ENCODE data around the gene C4orf17.

Gene C4orf17

DNA sequence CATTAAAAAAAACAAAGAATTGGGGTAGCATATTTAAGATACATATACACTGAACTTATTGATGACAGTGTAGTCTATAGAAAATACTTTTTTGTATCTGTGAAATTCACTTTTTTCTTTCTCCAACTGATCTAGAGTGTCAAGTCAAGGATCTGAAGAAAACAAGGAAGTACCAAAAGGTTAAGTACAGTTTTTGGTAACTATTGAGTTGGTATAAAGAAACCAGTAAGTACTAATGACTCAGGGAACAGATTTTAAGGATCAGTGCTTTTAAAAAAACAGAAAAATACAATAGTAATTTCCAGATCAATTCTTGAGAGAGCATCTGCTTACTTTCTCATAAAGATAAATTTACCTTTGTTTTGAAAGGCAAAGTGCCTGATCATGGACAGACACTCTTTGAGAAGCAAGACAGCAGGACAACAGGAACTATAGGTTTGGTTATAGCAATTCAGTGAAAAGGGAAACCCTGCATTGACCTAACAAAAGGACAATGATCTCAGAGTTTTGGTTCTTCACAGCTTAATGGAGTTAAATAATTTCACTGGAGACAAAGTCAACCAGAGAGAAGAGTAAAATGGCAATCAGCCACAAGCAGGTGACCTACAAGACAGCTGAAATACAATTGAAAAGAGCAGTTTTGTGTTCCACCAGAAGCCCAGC, 29.6 kb downstream of the C4orf17 start:
- DNase-seq, result no peak

DNA sequence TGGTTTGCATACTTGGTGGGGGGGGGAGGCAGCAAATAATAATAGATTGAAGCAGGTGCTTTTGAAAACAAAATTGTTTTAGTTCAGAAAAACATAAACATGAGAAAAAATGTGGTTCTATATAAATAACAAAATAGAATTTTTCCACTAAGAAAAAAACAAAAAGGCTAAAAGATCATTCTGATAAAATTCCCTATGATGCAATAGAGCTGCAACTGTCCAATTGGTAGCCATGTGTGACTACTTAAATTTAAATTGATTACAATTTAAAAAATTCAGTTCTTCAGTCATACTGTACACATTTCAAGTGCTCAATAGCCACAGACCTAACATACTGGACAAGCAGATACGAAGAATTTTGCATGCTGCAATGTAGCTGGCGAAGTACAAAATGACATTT, 42.1 kb downstream of the C4orf17 start:
- no peak for DNase-seq

DNA sequence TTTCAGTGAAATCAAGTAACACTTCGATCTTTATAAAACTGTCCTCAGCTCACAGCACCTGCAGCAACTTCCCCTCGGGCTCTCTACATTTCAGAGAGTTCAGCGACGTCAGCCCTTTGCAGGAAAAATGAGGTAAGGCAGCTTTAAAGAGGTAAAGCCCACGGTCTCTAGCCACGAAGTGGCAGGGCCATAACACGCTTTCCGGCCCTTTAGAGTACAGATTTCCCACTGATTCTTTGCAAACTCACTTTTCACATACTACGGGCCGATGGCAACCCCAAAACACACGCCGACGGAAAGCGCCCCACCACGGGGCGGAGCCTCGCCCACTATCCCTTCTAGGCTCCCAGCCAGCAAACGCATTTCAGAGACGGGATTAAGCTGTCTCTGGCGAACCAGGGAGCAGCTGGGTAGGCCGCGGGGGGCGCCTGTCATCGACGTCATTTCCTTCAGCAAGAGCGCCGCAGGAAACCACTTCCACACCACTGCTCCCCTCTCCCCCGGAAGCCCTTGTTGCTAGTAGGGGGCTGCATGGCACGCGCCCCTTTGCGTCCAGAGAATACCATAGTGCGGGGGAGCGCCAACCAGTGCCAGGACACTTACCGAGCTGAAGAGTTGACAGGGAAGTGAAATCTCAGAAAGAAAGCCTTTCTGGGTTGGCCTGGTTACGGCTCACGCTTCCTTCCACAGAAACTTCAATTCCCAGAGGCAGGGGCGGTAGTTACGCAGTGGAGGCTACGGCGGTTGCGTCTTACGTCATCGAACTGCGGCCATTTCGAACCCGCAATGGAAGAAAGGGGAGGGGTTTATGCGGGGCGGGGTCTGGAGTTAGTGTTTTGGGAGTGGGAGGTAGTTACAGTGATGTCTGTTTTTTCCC, 52.7 kb downstream of the C4orf17 start, which contains the start of gene TRMT10A:
Gene TRMT10A (minus strand): TSS at position 730 of the 877 bp plus-strand sequence. CDS start 4,701 bp downstream, outside the sequence.
- peak; percentile 97 for DNase-seq

DNA sequence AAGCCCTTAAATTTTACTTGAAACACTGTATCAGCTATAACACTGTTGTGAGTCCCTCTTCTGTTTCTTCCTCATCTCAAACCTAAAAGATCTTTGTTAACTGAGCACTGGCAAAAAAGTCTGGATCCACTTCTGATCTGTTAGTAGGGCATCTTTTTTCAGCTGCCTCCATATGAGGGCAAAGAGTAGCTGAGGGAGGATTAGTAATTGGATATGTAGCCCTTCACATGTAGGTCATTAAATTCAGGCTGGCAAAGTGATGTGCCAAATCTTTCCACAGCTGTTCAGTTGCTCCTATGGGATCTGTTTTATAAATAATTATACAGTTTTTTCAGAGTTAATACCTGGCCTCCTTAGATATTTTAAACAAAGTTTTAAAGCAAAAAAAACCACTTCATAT, 54.1 kb downstream of the C4orf17 start:
- no peak for DNase-seq

DNA sequence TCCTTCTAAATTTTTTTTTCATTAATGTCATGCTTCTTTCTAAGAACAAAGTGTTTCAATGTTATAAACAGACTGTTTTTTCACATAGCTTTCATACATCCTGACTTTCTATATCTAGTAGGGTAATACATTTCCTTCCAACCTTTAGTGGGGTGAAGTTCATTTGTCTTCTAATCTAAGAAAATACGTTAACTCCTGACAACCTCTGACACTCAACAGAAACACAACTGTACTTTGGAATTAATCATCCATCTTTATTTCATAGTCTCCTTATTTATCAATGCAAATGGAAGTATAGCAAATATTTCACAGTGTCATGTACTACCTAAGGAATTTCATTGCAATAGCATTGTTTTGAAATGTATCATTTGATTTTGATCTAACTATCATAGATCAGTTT, 61.1 kb downstream of the C4orf17 start:
- no peak for DNase-seq

DNA sequence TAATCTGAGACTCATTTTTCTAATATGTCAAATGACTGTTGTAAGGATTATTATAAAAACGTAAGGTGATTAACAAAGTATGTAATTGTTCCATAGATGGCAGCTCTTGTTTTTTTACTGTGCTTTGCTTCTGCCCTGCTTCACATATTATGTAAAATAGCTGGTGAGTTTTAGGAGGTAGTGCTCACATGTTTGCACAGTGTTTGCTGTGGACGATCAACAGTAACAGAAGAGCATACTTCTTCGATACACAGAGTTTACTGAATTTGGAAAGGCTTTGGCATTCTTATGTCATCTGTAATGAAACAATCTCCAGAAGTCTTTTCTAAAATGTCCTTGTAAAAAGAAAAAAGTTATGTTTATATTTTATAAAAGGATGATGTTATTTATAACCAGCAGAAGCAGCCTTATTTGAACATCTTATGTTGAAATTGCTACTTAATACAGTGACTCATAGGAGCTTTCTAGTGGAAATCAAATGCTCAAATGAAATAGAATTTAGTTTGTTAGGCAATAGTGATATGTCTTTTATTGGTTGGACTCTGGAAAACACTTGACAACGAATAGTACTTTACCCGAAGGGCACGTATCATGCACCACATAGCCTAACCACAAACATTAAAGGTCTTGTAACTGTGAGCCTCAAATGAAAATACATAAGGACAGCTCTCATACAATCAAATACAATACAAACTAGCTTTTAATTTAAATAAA, 61.9 kb downstream of the C4orf17 start:
- DNase-seq, result no peak

DNA sequence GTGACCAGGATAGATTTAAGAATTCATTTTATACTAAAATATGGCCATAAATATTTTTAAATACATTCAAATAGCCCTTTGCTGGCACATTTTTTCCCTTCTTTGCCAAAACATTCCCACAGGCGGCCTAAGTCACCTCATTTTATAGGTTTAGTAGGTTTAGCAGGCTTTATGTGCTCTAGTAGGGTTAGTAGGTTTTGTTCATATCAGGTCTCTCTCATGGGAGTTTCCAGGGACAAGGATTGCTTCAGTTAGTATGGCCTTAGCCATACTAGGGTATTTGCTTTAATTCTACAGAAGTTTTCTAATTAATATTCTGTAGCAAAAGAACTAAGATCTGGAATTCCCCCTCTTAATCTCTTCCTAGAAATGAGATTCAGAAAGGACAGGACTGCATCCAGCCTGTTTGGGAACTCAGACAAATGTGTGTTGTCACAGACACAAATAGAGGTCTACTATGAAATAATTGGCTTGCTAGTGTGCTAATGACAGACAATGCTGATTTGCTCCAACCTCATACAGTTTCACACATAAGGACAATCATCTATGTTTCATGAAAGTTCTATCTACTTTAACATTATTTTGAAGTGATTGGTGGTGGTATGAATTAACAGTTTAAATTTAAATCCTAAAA, 63.0 kb downstream of the C4orf17 start:
- no peak for DNase-seq

DNA sequence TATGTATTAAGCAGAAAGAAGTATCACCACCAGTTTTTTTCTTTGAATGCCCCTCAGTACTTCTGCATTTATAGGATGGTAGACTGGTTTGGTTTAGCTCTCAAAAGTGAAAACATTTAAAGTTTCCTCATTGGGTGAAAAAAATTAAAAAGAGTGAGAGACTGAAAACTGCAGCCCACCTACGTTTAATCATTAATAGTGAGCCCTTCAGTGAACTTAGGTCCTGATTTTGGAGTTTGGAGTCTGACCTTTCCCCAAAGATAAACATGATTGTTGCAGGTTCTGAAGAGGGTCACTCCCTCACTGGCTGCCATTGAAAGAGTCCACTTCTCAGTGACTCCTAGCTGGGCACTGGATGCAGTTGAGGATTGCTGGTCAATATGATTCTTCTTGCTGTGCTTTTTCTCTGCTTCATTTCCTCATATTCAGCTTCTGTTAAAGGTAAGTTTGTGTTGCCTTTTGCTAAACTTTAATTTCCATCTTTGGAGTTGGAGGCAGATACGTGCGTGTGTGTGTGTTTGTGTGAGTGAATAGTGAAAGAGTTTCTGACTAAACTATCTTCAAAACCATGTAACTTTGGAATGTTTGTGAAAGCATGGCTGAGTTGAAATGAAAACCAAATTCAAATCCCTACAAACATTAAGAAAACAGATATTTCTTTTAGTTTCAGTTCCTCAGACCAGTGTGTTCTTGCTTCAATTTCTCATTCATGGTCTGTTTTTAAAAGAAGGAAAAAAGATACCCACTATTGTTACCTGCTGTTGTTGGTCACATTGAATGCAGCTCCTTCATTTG, 63.9 kb downstream of the C4orf17 start, which contains the start of gene MTTP:
Gene MTTP (plus strand): TSS at position 295 of the 795 bp plus-strand sequence. CDS start 86 bp downstream, at position 381.
- DNase-seq, result no peak

DNA sequence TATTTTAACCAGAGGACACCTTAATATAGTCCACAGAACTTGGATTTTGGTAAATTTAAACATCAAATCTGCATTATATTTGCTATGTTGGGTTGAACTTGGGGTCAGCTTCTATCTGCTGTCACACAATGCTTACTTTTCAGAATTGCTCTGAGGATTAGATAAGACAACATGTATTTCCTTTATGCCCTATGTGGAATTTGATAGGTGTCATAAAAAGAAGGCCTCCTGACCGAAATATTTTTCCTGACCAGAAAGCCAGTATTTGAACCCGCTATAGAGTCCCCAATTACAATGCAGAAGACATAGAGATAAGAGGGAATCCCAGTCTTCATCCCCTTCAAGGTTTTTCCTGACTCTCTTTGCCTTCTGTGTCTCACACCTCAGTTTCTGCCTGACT, 67.9 kb downstream of the C4orf17 start:
- DNase-seq, result no peak

DNA sequence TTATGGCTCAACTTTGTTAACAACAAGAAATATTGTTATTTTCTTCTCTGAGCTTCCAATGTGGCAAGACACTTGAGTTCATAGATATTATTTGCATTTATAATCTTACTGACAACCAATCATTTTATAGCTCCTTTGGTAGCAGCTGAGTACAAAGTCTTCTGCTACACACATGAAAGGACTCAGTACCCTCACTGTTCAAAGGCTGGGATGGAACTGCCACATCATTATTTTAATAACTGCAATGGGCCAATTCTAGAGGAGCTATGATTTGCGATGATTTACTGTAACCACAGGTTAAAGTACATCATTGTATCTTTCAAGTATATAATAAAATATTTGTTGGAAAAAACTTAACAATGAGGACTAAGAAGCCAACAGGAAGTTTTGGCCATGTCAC, 74.7 kb downstream of the C4orf17 start:
- no peak for DNase-seq

DNA sequence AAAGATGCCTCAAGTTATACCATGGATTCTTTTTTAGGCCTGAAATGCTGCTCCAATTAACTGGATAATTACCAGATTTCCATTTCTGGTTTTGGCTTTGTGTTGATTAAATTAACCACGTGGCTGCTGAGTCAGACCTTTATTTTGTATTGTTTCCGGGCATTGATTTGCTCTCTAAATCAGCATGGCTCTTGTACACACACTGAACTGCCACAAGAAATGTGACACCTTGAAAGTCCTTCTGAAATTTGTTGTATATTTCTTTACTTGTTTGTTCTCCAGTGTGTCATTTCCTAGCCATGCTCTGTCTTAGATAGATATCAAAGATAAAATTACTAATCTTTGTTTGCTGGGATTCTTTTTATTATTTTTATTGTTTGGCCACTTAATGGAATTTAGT, 75.5 kb downstream of the C4orf17 start:
- DNase-seq, result no peak

DNA sequence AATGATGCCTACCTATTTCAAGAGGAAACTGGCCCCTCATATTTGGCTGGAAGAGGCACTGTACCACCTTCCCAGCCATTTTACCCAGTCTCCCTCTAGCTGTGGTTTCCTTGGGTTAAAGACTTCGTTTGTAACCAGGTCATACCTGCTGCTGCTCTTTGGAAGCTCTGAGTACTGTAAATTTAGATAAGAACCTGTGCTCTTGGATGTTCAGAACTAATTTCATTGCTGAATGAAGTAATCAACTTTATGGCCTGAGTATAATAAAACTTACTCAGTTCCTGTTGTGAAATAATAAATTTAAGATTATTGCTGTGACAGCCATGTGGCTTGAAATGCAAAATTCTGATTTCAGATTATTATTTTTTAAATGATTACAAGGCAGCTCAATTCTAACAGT, 76.0 kb downstream of the C4orf17 start:
- no peak for DNase-seq

DNA sequence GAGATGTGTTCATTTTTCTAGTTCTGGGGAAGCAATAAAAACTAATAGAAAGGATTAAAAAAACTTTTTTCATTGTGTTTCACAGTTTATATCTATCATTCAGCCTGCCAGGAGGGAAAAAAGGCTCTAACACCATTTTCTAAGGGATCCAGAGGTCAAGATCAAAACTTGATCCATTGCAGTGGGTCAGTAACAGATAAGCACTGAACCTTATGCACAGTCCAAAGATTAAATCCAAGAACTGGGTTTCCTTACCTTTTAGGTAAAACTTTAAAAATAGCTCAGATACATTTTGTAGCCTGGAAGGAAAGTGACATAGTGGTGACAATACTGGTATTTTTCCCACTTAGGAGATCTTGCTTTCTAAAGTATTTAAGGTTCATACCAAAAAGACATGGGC, 76.5 kb downstream of the C4orf17 start:
- DNase-seq, result no peak

DNA sequence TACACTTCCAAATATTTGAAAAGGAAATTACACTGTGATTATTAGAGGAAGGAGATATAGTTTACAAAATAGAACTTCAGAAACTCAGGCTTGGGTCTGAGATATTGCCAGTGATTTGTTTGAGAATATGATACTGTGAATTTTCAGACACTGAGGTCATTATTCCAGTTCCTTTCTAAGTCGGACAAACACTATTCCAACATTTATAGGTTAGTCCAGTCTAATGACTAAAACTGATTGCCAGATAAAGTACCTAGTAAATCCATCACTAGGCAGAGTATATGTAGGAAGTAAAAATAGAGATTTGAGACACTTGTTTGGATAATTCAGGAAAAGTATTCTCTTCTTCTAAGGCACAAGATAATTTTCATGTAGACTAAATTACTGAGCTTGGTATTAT, 77.0 kb downstream of the C4orf17 start:
- DNase-seq, result no peak

DNA sequence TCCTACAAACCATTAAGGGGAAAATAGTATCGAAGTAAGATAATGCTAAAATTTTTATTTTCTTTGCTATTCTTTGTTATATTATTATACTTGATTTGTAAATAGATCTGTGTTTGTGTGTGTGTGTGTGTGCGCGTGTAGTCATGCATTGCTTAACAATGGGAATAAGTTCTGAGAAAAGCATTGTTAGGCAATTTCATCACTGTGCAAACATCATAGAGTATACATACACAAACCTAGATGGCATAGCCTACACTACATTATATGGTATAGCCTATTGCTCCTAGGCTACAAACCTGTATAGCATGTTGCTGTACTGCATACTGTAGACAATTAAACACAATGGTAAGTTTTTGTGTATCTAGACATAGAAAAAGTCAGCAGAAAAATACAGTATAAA, 80.9 kb downstream of the C4orf17 start:
- DNase-seq, result no peak

All from amniotic stem cell (primary cell).